ENCODE measurements around the gene GOLGA6L6.
"Not testable (repeated sequence)": the region's sequence is repeated elsewhere in the genome, so short reads cannot be mapped to it uniquely, and the experiment has no call there.

Gene GOLGA6L6, protein sequence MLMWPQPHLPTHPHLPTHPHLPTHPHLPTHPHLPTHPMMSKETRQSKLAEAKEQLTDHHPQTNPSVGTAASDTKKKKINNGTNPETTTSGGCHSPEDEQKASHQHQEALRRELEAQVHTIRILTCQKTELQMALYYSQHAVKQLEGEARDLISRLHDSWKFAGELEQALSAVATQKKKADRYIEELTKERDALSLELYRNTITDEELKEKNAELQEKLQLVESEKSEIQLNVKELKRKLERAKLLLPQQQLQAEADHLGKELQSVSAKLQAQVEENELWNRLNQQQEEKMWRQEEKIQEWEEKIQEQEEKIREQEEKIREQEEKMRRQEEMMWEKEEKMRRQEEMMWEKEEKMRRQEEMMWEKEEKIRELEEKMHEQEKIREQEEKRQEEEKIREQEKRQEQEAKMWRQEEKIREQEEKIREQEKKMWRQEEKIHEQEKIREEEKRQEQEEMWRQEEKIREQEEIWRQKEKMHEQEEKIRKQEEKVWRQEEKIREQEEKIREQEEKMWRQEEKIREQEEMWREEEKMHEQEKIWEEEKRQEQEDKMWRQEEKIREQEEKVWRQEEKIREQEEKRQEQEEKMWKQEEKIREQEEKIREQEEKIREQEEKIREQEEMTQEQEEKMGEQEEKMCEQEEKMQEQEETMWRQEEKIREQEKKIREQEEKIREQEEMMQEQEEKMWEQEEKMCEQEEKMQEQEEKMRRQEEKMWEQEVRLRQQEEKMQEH

DNA sequence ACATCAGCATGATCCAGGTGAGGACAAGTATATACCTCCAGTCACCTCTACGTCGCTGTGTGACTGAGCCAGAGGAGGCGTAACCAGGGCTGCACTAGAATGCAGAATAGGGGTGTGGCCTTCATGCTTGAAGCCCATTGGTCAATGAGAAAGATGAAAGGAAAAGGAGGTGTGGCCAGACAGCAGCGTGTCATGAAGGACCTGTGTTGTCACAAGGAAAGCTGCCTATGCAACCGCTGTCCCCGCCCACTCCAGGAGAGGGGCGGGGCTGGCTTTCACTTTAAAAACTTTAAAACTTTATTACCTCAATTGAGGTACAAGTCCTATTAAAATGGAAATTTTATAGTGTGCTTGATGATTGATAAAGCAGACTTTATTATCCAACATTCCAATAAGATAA lies at the start of gene GOLGA6L6:
TSS of gene GOLGA6L6 (minus strand) at position 101 of the 400 bp plus-strand sequence. CDS start at position 10, 91 bp downstream.
- FAIRE-seq = not testable (repeated sequence)

DNA sequence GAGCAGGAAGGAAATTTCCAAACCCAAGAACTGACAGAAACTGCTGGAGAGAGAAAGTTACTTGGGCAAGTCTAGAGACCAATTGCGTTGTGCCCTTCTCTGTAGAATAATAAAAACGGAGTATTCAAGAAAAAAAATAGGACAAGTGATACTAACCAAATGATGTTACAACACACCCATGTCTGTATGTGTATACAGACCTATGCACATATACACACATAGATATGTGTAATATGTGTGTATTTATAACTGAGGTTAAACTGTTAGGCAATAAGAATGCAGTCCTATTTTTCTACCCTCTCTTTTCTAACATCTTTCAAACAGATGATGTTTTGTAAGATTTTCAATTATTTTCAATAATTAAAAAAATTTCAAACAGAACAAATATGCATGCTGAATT lies 48.5 kb upstream of the GOLGA6L6 start:
- FAIRE-seq = peak; percentile 62

GRCh38 chr15:20586821-20587220 lies 45.2 kb upstream of the GOLGA6L6 start:
- not testable (repeated sequence) for FAIRE-seq

GRCh38 chr15:20582726-20583115 lies 41.1 kb upstream of the GOLGA6L6 start:
- not testable (repeated sequence) for FAIRE-seq

- FAIRE-seq = not testable (repeated sequence)
These were observed 40.6 kb upstream of the GOLGA6L6 start for GRCh38 chr15:20582109-20582725.

DNA sequence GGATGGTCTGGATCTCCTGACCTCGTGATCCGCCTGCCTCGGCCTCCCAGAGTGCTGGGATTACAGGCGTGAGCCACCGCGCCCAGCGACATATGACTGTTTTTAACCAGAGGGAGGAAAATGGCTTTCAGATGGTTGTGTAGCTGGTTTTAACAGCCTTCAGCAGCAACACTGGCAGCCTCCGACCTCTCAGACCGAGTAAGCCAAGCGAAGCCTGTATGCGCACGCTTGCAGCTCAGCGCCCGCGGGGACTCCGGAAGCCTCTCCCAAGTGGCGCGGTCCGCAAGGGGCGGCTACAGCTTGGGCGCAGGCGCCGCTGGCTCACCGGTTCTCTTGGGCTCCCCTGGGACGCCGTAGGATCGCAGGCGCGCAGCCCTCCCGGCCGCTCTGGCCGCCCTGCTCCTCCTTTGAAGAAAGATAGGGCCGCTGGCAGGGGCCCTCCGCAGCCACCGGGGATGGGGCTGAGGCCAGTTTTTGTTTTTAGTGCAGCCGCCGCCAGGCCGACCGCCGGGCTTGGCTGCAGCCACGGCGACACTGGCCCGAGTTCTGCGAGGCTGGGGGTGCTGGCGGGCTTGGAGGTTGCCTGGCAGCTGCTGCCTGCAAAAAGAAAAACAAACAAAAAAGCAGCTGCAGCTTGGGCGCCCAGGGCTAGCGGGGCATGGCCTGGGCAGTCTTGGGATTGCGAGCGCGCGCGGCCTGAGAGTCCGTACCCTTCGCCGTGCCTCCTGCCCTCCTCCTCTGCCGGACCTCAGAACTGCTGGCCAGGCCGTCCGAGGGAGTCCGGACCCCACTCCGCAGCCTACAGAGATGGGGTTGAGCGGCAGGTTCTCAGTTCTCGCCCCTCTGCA lies 39.9 kb upstream of the GOLGA6L6 start:
- FAIRE-seq = not testable (repeated sequence)

DNA sequence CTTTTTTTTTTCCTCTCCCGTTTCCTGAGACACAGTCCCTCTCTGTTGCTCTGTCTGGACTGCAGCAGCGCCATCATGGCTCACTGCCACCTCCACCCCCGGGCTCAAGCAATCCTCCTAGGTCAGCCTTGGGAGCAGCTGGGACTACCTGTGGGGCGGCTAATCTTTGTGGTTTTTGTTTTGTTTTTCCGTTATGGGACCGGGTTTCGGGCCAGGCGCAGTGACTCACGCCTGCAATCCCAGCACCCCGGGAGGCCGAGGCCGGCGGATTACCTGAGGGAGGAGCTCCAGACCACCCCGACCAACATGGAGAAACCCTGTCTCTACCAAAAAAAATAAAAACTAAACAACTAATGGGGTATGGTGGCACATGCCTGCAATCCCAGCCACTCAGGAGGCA lies 38.1 kb upstream of the GOLGA6L6 start:
- FAIRE-seq = not testable (repeated sequence)

DNA sequence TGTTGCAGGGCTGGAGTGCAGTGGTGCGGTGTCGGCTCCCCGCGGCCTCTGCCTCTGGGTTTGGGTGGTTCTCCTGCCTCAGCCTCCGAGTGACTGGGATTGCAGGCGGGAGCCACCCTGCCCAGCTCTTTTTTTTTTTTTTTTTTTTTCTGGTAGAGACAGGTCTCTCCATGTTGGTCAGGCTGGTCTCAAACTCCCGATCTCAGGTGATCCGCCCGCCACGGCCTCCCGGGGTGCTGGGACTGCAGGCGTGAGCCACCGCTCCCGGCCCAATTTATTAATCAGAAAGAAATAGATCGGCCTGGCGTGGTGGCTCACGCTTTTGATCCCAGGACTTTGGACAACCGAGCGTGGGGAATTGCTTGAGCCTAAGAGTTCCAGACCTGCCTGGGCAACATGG lies 9.7 kb upstream of the GOLGA6L6 start:
- not testable (repeated sequence) for FAIRE-seq

DNA sequence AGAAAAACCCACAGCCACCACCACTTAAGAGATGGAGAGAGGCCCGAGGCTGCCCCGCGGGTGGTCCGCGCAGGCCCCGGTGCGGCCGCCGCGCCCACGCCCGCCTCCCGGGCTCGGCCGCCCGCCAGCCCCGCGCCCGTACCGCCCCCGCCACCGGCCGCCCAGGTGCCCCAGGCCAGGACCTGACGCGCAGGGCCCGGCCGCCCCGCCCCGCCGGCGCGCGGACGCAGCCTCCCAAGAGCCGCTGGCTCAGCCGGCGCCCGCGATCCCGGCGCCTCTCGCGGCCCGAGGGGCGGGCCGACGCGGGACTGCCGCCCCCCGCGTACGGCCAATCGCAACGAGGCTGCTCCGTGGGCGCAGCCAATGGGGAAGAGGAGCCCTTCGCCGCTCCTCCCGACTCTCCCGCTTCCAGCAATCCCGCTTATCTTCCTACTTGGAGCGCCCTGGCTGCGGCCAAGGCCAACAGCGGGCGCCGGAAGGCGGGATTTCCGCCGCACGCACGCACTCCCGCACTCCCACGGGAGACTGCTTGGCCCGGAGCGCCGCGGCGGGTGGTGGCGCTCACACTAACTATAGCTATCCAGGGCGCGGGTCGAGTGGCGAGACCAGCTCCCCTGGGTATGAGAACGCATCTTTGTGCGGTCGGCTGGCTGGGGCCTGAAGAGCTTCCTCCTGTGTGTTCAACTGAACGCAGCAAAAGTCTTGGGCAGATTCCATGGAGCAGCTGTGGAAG lies 35.5 kb downstream of the GOLGA6L6 start:
- not testable (repeated sequence) for FAIRE-seq

DNA sequence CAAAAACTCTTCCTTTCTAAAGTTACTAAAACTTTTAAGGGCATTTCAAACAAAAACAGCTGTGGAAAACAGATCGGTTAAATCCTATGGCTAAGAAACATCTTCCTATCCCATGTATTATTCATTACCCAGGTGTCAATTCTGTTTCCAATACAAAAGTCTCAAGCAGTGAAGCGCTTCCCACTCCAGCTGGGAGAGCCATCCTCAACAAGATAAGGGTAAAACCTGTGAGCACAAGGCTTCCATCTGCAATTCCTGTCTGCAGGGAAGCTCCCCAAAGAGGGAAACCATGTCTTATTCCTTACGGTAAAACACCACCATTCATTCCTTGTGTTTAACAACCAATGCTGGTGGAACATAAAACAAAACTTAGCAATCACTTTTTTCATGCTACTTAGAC lies 38.8 kb downstream of the GOLGA6L6 start:
- FAIRE-seq = not testable (repeated sequence)

GRCh38 chr15:20501512-20502222 lies 39.9 kb downstream of the GOLGA6L6 start:
- not testable (repeated sequence) for FAIRE-seq

GRCh38 chr15:20497781-20498180 lies 43.8 kb downstream of the GOLGA6L6 start:
- not testable (repeated sequence) for FAIRE-seq

DNA sequence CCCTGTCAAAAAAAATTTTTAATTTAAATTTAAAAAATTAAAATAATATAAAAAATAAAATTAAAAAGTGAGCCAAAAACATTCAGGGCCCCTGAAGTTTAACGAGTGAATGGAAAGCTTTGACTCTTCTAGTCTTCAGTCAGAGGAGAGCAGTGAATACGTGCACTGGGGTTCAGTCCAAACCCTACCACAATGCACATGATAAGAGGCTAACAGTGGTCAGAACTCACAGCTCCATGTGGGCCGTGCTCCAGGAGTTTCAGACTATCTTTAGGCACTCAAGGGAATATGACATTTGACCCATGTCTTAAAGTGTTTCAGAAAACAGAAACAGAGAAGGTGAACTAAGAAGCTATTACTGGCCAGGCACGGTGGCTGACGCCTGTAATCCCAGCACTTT lies 48.6 kb downstream of the GOLGA6L6 start:
- not testable (repeated sequence) for FAIRE-seq

GRCh38 chr15:20492598-20492997 lies 49.0 kb downstream of the GOLGA6L6 start:
- not testable (repeated sequence) for FAIRE-seq

DNA sequence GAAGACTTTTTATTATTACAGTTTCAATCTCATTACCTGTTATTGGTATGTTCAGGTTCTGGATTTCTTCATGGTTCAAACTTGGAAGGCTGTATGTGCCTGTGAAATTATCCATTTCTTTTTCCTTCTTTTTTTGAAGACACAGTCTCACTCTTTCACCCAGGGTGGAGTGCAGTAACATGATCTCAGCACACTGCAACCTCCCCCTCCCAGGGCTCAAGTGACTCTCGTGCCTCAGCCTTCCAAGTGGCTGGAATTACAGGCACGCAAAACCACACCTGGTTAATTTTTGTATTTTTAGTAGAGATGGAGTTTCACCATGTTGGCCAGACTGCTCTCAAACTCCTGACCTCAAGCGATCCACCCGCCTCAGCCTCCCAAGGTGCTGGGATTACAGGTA lies 52.3 kb downstream of the GOLGA6L6 start:
- FAIRE-seq = not testable (repeated sequence)

Measured in colon (tissue), 2 donors.